ENCODE measurements around the gene RBFOX2.

Gene RBFOX2

DNA sequence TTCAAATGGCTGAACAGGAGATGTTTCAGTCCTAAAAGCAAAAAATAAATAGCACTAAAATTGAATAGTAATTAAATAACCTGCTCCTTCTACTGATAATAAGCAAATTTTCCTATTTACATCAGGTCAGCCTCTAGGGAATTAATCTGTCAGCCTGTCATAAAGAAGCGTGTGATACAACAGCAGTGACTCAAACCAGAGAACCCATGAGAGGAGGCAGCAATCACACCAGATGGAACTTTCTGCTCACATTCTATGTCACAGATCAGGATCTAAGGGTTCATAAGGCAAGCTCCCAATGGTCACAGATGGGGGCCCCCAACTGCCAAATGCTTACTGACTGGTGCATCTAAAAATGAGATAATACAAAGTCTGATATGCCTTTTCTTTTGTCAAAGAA, 41.1 kb downstream of the RBFOX2 start:
- TF ChIP-seq CTCF (IDR thresholded peaks at IDR 0.05; ENCODE audit: borderline replicate concordance, insufficient read depth, low read depth, low read length) = no peak
- no peak overlapping the region for H3K4me3 ChIP-seq (ENCODE audit: low read depth, low read length)

- no peak overlapping the region for H3K4me3 ChIP-seq (ENCODE audit: low read depth, low read length)
- TF ChIP-seq CTCF (IDR thresholded peaks at IDR 0.05; ENCODE audit: borderline replicate concordance, insufficient read depth, low read depth, low read length) = no peak
Measured at GRCh38 chr22:35986088-35986487, 42.5 kb downstream of the RBFOX2 start.

- no peak for TF ChIP-seq CTCF (IDR thresholded peaks at IDR 0.05; ENCODE audit: borderline replicate concordance, insufficient read depth, low read depth, low read length)
- H3K4me3 ChIP-seq (ENCODE audit: low read depth, low read length) = no peak overlapping the region
Measured at GRCh38 chr22:35985371-35985770, 43.3 kb downstream of the RBFOX2 start.

GRCh38 chr22:35984183-35985175, 44.1 kb downstream of the RBFOX2 start:
- no peak for TF ChIP-seq CTCF (IDR thresholded peaks at IDR 0.05; ENCODE audit: borderline replicate concordance, insufficient read depth, low read depth, low read length)
- no peak overlapping the region for H3K4me3 ChIP-seq (ENCODE audit: low read depth, low read length)

- no peak overlapping the region for H3K4me3 ChIP-seq (ENCODE audit: low read depth, low read length)
- TF ChIP-seq CTCF (IDR thresholded peaks at IDR 0.05; ENCODE audit: borderline replicate concordance, insufficient read depth, low read depth, low read length) = no peak
Measured at GRCh38 chr22:35981900-35982299, 46.7 kb downstream of the RBFOX2 start.

DNA sequence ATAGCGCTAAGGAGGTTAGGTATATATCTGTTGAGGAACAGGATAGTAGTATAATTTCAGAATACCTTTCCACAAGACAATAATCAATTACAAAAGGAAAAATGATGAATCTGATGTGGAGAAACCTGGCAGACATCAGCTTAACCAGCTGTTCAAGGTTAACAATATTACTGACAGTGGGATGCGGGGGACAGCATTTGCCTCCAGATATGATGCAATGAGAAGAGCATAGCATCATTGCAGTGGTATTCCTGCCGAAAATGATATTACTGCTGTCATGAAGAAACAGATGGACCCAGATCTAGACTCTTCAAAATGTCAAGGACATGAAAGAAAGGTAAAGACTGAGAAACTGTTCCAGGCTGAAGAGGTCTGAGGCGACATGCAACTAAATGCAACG, 49.7 kb downstream of the RBFOX2 start:
- no peak for TF ChIP-seq CTCF (IDR thresholded peaks at IDR 0.05; ENCODE audit: borderline replicate concordance, insufficient read depth, low read depth, low read length)
- no peak overlapping the region for H3K4me3 ChIP-seq (ENCODE audit: low read depth, low read length)

DNA sequence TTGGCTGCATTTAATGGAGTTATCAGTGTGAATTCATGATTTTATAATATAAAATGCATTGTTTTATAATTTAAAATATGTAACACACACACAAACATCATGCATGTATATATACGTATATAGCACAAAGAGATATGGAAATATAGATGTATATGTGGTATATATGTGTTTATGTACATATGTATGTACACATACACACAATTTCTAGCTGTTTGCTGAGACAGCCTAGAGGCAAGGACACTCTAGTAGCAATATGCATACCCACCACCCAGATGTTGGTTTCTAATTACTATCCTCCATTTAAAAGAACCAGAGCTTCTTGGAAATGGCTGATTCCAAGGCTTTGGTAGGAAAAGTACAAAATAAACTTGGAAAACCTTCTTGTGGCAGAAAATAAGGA, 50.4 kb downstream of the RBFOX2 start:
- H3K4me3 ChIP-seq (ENCODE audit: low read depth, low read length) = no peak overlapping the region
- TF ChIP-seq CTCF (IDR thresholded peaks at IDR 0.05; ENCODE audit: borderline replicate concordance, insufficient read depth, low read depth, low read length) = no peak

Measured in GM12875 (cell line).